Stimulated activated CD8-positive, alpha-beta memory T cell treated with anti-CD3 and anti-CD28 coated beads, Interleukin-12 subunit alpha, Interleukin-12 subunit beta, amount 100 ng/mL, for 24 hours (primary cell): ENCODE data around the gene HORMAD2.

Experiments
- DNase-seq: peaks from one replicate; pipeline ENCODE4 v3.0.0-alpha.2; 2020; ENCODE audit errors: extremely low read depth

The HORMAD2 gene

DNA sequence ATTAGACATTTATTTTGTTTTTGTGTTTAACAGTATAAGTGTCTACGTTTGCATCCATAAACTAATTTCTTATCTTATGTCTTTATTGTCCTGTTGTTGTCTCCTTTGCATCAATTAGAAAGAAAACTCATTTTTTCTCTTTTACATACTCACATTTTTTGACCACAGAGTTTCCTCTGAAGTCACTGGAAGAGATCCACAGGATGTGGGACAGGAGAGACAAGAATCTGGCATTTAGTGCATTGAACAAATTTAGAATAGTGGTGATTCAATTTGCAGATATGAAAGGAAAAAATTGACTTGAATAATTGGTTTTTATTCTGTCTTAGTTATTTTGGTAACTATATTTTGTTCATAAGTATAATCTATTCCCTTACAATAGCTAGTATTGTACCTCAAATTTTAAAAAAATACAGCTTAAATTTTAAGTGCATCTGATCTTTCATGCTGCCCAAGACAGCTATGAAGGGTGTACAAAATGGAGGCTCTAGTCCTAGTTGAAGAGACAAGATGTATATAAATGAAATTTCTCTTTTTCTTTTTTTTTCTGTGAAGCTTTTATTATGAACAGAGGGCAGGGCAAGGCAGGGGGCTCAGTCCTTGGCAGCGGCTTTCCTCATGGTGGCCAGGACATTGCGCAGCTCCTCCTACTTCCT is 24.4 kb downstream of the HORMAD2 start:
- DNase-seq: no peak

DNA sequence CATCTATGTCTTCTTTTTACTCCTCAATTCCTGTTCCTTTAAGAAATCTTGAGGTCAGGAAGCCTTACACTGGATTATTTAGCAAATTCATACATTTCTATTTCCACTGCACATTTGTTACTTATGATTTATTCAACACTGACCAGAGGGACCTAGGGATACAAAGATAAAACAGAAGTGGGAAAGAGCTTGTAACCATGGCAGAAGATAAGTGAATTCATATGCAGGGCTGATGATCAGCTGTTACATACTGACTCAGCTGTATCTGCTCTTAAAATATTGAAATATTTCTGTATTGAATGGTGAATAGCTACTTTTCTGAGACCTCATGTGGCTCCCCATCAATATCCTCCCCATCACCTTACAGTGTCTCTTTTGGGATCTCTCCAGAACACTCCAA is 25.2 kb downstream of the HORMAD2 start:
- DNase-seq: no peak

DNA sequence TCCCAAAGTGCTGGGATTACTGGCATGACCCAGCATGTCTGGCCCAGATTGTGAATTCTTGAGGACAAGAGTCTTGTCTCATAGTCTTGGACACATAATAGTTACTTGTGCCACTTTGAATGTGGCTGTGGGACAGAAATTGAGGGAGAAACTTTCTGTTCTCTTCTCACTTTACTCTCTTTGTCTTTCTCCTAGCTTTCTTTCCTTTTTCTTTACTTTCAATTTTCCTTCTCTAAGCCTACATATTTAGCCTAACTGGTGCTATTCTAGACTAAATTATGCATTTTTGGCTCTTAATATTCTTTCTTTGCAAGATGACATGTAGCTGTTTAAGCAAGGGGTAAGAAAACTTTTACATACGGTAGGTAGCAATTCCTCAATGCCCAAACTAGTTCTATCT is 33.2 kb downstream of the HORMAD2 start:
- DNase-seq: no peak

DNA sequence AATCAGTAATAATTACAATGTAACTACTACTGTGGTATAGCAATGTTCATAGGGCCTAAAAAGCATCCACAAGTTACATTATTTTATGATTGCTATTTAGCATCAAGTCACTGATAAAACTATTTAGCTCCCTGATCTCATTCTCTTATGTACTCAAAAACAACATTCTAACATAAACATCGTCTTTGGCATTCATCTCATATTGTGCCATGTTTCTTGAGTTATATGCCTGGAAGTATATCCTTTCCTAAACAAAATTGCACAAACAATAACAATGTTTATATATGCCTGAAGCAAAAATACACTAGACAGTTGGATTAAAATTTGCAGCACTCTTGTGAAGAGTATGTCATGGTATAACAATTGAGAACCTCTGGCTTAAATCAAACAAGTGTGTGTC is 34.1 kb downstream of the HORMAD2 start:
- no peak for DNase-seq

DNA sequence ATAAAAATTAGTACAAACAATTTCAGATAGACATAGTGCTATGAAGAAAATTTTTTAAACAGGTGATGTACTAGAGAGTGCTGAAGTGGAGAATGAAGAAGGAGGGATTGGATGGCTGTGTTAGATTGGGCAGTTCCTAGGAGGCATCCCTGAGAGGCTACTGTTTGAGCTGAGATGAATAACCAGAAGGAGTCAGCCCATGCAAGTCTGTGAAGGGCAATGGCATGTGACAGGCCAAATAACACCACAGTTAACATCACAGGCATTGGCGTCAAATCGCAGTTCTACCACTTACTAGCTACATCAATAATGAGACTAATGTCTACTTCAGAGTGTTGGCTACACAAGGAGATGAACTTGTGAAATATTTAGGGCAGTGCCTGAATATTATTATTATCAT is 35.4 kb downstream of the HORMAD2 start:
- no peak for DNase-seq

DNA sequence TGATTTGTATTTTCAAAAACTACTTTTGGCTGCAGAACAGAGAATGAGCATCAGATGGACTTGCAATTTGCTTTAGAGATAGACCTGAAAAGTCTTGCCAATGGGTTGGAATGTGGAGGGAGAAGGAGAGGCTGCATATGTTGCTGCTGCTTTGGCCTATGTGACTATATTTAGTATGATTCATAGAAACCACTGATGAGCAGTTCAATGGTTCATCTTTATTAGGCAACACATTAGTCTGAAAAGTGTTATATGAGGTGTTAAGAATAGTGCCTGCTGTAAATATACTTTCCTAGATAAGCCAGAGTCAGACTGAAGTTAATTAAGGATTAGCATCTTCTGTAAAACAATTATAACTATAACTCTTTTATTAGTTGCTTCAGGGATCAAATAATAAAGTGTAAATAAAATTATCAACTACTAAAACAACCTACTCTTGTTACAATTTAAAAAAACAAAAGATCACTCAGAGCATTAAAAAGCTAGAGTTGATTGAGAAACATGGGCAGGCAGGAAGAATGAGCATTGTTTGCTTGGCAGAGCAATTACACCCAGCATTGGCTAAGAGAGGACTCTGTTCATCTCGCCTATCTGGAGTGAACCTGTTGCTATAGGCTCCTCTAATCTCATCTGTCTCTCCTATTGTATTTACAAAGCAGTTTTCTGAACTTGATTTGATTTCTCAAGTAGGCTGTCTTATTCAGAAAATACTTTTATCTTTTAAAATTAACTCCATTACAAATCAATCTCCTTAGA is 36.3 kb downstream of the HORMAD2 start:
- no peak for DNase-seq

DNA sequence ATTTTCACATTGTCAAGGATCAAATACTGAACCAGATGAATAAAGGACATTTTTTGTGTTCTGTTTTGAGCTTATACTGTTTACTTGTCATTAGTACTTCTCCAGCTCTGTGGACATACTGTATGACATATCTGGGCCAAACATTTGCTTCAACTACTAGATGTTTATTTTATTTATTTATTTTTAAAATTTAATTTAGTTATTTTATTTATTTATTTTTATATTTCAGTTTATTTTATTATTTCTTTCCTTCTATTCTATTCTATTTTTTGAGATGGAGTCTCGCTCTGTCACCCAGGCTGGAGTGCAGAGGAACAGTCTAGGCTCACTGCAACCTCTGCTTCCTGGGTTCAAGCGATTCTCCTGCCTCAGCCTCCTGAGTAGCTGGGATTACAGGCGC is 37.0 kb downstream of the HORMAD2 start:
- no peak for DNase-seq

DNA sequence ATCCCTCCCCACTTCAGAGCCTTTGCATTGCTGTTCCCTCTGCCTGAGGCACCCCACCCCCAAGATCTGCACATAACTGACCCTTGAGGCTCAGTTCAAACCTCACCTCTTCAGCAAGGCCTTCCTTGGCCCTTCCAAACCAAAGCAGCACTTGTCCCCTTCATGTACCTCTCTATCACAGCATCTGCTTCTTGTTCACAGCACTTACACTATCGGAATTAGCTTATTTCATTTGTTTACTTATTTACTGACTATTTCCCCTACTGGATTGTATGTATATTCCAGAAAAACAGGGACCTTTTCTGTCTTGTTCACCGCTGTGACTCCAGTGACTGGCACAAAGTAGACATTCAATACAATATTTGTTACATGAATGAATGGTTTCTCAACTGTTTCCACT is 38.0 kb downstream of the HORMAD2 start:
- no peak for DNase-seq

DNA sequence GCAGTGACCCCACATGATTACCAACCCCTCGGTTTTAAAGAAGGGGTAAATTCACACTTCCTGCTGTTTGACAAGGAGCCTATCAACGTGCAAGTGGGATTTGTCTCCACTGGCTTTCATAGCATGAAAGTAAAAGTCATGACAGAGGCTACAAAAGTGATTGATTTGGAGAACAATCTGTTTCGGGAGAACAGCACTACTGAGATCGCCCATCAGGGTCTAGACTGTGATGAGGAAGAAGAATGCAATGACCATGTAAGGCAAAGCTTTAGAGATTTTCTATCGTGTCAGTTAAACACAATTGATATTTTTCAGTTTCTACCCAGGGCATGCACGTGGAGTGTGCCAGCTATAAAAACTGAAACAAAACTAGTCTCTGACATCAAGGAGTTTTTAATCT is 41.7 kb downstream of the HORMAD2 start:
- DNase-seq: no peak

DNA sequence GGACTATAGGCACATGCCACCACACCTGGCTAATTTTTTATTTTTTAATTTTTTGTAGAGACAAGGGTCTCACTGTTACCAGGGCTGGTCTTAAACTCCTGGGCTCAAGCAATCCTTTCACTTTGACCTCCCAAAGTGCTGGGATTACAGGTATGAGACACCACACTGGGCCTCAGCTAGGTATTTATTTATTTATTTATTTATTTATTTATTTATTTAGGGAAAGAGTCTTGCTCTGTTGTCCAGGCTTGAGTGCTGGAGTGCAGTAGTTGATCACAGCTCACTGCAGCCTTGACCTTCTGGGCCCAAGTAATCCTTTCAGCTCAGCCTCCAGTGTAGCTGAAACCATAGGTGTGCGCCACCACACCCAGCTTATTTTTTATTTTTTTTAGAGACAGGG is 43.2 kb downstream of the HORMAD2 start:
- no peak for DNase-seq

DNA sequence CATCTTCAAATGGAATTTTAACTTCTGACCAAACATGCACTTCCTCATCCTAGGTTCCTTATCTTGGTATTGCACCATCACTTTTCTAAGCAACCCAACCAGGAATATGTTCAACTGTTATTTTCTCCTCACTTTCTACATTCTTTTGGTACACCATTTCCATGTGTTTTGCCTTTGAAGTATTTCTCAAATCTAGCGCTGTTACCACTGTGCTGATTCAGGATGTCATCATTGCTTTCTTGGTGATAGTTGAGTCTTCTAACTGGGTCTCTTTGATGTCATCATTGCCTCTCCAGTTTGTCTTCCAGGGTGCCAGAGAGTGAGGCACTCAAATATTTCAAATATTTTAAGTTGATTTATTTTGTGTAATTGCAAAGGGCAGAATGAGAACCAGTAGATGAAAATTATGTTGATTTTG is 47.5 kb downstream of the HORMAD2 start:
- no peak for DNase-seq

DNA sequence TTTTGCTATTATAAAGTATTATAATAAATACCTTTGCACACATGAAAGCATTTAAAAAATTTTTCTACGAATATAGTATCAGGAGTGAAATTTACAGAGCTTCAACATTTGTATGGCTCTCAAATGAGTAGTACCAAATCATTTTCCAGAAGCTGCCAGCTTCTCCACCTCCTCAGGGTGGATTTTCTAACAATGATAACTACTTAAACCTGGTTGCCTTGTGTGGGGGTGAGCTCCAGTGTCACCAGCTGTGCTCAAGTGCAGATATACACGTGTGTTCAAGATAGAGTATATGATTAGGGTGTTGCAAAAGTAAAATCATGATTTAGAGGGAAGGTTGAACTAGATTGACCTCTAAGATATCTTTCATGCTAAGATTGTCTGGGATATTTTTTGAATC is 48.2 kb downstream of the HORMAD2 start:
- no peak for DNase-seq

DNA sequence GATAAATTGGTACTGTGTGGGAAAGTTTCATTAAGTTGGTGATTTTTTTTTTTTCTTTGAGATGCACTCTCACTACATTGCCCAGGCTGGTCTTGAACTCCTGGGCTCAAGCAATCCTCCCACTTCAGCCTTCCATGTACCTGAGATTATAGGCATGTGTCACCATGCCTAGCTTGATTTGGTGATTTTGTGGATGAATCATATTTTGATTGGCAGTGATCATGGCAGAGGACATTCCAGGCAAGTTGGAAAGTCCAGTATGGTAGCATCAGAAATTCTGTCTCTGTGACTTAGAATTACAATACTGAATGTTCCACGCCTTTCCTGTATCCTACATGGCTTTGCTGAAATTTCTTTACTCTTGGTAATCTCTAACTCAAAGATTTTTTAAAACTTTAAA is 49.4 kb downstream of the HORMAD2 start:
- no peak for DNase-seq

DNA sequence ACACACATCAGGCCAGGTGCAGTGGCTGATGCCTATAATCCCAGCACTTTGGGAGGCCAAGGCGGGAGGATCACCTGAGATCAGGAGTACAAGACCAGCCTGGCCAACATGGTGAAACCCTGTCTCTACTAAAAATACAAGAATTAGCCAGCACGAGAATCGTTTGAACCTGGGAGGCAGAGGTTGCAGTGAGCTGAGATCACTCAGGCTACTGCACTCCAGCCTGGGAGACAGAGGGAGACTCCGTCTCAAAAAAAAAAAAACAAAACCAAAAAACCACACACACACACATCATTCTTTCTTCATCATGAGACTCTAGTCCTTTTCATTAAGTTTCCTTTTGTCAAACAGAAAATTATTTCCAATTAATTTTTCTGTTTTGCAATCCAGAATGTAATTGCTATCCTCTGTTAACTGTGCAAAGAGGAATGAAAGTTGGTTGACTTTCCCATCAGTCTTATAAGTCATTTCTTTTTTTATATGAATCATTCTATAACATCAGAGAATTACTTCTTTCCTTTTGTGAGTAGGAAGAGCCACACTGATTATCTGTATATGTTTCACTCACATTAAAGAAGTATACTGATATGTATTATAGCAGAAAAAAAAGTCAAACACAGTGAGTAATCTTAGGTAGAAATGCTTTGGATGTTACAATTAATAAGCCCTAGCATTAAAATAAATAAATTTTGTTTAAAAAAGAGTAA is 52.2 kb downstream of the HORMAD2 start:
- DNase-seq: no peak

DNA sequence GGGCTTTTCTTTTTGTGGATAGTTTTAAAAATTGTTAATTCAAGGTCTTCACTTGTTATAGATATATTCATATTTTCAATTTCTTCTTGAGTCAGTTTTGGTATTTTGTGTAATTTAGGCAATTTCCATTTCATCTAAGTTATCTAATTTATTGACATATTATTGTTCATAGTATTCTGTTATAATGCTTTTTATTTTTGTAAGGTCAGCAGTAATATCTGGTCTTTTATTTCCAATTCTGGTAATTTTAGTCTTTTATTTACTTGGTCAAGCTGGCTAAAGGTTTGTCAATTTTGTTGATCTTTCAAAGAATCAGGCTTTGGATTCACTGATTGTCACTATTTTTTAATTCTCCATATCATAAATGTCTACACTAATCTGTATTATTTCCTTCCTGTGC is 60.1 kb downstream of the HORMAD2 start:
- no peak for DNase-seq

DNA sequence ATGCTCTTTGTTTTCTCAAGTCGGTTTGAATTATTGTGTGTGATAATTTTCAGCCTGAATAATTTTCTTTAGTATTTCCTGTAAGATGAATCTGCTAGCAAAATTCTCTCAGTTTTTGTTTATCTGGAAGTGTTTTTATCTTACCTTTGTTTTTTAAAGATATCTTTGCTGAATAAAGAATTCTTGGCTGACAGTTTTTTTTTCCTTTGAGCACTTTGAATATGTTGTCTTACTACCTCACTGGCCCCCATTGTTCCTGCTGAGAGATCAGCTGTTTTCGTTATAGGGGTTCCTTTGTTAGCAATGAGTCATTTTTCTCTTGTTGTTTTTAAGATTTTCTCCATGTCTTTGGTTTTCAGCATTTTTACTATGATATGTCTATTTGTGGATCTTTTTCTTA is 63.0 kb downstream of the HORMAD2 start:
- DNase-seq: no peak

DNA sequence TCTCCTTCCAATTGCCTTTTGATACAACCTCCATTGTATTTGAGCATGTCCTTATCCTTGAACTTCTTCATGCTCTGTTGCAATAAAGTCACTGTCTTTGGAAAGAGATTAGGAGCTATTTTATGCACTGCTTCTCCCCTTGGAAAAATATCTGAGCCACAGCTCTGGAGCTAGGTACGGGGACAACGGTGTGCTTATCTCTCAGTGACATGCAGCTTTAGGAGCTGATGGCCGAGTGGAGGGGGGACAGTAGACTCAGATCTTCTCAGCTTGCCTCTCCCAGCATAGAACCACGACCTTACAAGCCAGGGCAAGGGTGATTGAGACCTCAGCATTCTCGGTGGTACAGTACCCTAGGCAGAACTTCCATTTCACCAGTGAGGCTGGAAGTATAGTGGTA is 64.1 kb downstream of the HORMAD2 start:
- no peak for DNase-seq

DNA sequence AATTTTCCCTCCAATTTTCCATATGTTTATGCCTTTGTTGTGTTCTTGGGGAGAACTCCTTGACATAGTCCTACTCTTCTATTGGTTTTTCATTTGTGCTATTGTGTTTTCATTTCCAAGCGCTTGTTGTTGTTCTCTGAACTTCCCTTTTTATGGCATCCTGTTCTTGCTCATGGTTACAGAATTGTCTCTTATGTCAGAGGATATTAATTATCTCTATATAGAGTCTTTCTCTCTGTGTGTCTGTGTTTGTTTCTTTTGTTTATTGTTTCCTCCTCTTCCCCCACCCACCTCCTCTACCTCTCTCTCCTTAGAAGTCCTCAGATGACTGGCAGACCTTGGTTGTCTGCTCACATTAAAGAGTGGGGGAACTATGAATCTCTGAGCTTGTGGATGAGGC is 69.9 kb downstream of the HORMAD2 start:
- DNase-seq: no peak

DNA sequence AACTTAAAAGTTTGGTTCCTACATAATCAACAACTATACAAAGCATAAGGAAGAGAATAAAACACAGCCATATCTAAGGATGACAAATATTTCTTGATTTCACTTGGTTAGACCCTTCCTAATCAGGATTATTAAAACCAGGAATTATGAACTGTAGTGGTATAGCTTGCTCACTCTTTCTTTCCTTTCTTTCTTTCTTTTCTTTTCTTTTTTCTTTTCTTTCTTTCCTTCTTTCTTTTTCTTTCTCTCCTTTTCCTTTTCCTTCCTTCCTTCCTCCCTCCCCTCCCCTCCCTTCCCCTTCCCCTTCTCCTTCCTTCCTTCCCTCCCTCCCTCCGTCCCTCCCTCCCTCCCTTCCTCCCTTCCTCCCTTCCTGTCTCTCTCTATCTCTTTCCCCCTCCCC is 78.0 kb downstream of the HORMAD2 start:
- DNase-seq: no peak

DNA sequence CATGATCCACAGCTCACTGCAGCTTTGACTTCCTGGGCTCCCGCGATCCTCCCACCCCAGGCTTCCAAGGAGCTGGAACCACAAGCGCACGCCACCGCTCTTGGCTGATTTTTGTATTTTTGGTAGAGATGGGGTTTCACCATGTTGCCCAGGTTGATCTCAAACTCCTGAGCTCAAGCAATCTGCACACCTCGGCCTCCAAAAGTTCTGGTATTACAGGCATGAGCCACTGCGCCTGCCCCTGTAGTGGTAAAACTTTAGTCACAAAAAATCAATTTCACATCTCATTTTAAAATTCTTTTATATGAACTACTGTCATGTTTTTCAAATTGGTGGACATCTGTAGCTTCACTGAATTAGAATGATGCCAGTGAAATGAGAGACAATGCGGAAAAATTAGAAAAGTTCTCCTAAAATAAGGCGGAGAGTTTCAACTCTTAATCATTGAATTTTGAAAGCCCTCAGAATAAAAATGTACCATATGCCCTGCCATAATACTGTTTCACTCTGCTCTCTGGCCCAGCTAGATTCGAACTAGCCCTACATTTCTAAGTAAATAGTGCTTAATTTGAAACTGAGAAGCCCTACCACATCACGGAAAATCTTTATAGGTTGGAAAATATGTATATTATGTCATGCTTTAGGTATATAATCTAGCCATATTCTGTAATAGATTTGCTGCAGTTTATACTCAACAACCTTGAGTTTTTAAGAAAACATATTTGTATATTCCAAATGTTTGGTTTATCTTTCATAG is 78.7 kb downstream of the HORMAD2 start:
- no peak for DNase-seq

DNA sequence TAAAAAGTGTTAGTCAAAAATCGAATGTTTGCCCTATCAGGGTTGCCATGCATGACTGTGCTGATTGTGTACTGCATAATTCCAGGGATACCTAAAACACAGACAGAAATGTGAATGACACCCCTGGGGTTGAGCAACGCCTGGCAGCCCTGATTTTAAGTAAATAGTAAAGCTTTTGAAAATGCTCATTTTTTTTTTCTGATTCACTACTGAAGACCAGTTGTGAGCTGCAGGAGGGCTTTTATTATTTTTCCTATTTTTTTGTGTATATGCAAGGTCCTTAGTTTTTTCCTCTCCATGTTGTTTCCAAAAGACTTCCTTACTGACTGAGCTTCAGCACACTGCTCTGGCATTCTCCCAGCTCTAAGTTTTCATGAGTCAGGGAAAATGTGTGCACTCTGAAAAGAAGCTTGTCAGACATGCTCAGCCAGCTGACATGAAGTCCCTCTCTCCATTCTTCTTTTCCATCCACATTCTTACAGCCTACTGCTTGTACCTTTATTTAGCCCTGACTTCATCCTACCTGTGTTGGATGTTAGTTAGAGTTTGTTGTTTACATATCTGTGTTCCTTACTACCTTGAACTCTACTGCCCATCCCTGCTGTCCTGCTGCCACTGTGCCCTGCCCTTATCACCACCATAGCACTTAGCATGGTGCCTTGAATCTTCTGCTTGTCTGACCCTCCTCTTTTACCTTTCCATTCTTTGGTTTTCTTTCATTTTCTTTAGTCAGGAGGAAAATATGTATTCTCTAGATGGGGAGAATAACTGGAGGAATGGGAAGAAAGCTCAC is 79.5 kb downstream of the HORMAD2 start:
- no peak for DNase-seq

DNA sequence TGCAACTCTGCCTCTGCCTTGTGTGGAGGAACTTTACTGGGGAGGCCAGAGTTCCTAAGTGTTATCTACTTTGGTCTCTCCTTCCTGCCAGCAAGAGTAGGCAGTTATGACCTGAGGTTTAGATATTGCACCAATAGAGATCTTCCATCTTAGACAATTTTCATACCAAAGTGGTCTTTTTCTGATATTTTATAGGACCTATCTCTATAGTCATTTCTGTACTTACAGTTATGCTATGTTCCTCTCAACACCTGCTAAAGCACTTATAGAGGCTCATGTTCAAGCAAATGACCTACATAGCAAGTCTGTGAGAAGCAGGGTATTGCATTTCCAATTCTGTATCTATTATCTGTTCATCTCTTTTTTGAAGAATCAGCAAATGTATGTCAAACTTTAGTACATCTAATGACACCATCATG is 80.8 kb downstream of the HORMAD2 start:
- DNase-seq: no peak
